RKO (cell line): ENCODE results near the gene ADGRD1.
A peak's percentile ranks its signal among the peaks of the same experiment; 100 is the strongest.
"Not testable (repeated sequence)": the region's sequence is repeated elsewhere in the genome, so short reads cannot be mapped to it uniquely, and the experiment has no call there.

Source experiments
- DNase-seq: peaks from one replicate; pipeline ENCODE4 v3.0.0-alpha.2; 2016; ENCODE audit warnings: low spot score

ADGRD1 gene

DNA sequence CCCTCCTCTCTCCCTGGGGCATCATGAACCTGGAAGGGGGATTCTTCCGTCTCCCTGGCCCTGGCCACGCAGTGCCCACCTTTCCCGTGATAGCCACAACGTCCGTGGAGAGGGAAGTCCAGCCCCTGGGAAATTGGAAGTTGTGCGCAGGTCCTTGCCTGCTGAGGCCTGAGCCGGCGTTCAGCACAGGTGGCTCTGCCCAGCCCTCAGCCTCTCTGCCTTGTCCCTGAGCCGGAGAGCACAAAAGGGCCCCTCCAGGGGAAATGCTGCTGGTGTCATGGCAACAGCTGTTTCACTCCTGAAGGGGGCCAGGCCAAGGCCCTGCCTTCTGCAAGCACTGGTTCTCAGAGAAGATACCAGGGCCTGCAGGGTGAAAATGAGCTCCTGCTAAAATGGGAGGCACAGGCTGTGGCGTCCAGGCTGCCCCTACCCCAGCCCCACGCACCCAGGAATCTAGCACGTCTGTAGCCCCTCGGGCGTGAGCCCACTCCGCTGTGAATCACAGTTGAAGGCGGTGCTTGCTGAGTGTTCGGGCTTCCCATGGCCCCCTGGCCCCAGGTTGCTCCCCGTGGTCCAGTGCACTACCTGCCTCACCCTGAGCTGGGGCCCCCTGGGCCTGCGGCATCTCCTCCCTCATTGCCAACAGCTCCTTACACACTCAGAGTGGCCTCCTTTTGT is 149.4 kb downstream of the ADGRD1 start:
- DNase-seq: no peak

DNA sequence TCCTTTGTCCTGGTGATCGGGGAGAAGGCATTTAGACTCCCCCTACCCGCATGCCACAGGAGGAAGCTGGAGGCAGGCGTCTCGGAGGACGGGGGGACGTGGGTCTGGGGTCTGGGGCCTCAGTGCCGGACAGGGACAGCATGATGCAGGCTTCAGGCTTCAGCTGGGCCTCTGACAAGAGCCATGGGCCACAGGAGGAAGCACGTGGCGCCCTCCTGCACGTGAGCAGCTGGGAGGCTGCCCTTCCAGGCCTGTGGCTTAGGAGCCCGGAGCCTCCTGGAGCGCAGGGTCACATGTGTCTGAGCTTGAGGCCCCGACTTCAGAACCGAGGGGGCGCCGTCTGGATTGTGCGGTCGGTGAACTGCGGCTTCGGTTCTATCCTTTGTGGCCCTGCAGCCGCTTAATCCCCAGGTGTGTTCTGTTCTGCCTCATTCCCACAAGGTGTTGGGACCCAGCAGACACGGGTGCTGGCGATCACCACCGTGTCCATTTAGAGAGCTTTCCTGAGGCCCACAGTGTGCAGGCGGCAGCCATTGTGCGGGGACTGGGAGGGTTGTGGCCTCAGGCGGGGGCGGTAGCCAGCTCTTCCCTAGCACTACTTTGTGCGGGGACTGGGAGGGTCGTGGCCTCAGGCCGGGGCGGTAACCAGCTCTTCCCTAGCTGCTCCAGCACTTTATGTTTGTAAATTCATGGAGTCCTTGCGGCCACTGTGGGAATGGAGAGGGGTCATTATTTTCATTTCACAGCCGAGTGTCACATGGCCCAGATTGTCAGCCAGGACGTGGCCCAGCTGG is 150.2 kb downstream of the ADGRD1 start:
- DNase-seq: no peak

DNA sequence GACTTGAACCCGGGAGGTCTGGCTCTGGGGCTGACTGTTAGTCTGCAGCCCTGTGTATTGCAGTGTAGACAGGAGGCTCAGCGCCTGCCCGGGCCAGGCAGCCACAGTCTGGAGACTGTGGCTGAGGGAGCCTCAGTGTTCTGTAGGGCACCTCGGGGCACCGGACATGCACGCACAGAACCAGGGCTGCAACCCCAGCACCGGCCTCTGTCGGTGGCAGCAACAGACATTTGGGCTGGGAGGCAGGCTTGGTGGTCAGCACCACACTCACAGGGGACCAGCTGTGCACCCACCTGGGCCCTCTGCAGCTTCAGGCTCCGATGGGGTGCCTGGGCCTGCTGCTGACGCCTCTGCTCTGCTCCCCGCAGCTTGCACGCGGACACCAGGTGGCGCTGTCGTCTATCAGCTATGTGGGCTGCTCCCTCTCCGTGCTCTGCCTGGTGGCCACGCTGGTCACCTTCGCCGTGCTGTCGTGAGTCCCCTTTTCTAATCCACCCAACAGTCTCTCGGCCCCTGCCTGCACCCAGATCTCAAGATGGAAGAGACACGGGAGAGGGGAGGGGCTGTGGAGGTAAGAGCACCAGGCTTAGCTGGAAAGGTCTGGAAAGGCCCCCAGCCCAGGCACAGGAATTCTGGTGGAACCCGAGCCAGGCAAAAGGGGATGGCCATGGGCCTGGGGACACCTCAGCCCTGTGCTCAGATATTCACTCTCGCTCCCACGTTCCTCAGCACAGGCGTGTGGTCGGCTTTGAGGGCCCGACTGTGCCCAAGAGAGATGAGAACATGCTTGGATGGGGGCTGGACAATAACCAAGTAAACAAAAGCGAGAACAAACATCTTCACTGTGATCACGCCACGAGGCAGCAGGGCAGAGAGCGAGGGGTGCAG is 151.0 kb downstream of the ADGRD1 start:
- DNase-seq: peak; percentile 71

DNA sequence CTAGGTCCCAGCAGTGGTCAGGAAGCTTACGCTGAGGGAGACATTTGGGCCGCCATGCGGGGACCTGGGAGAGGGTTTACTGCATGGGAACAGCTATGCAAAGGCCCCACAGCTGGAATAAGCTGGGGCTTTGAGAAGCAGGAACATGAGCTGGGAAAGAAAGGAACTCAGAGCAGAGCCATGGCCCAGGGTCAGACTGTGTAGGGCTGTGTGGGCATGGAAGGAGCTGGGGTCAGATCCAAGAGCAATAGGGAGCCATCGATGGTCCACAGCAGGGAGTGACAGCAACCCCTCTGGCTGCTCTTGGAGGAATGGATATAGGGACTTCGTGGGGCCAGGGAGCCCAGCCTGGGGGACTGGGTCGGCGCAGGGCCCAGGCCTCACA is 151.6 kb downstream of the ADGRD1 start:
- no peak for DNase-seq

DNA sequence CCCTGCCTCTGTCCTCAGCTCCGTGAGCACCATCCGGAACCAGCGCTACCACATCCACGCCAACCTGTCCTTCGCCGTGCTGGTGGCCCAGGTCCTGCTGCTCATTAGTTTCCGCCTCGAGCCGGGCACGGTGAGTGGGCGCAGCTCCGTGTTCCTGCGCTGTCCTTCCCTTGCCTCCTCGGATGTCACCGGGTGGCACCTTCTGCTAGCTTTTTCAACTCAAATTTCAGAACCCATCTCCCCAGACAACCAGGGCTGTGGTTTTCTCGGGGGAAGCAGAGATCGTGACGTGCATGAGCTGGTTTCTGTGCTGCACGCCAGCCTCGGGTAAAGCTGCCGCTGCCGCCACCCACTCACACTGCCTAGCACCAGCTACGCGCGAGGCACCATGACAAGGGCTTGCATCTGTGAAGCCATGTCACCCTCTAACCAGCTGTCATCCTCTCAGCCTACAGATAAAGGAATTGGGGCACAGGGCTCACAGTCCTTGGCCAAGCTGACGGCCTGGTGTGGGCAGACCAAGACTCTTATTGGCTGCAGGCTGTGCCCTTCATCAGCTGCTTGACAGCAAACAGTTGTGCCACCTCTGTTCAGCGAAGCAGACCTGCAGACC is 152.1 kb downstream of the ADGRD1 start:
- no peak for DNase-seq

DNA sequence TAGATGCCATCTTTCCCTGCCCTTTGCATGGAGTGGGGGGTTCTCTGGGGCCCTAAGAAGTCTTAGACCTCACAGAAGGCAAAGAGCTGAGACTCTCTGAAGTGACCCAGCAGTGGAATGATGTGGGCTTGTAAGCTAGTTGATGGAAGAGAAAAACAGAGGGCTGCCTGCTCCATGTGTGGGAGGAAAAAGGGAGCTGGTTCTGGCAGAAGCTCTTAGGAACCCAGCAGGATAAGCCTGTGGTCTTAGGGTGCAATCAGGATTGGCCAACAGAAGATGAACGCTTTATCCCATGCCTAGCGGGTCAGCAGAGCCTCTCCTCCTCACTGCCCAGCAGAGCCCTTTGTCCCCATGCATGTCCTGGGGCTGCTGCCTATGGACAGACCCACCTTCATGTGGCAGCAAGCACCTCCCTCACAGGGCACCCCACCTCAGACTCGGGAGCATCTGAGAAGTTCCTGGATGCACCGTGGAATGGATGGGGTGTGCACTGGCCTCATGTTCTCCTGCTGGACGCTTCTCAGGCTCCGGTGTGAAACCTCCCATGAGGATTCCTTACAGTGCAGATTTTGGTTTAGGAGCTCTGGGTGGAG is 152.7 kb downstream of the ADGRD1 start:
- DNase-seq: no peak

DNA sequence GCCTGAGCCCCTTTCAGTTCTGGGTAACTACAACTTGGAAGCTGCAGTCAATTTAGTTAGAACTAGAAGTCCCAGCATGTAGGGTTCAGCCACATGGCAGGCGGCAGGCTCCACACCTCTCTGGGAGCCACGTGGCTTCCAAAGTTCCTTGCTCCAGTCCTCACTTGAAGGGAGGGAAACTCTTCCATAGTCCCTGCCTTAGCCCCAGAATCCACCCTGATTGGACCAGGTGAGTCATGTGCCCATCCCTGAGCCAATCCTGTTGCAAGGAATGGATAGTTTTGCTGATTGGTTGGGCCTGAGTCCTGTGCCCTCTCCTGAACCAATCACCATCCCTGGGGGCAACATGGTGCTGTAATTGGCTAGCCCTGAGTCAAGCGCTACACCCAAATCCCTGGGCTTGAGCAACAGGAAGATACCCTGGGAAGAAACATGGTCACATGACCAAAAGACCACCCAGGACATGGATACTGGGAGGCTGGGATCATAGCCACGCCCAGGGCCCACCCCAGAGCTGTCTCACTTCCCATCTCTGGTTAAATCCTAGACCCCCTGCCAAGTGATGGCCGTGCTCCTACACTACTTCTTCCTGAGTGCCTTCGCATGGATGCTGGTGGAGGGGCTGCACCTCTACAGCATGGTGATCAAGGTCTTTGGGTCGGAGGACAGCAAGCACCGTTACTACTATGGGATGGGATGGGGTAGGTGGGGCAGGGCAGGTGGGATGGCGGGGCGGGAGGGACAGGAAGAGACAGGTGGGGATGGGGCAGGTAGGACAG is 154.7 kb downstream of the ADGRD1 start:
- no peak for DNase-seq

DNA sequence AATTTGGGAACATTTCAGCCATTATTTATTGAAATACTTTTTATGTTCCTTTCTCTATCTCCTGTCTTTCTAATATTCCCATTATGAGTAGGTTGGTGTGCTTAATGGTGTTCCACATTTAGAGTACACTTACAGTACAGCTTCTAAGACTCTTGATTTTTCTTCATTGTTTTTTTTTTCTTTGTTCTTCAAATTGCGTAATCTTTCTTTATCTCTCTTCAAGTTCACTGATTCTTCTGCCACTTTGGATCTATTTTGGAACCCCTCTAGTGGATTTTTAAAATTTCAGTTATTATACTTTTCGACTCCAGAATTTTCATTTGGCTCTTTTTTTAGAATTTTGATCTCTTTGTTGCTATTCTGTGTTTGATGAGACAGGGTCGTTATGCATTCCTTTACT is 157.7 kb downstream of the ADGRD1 start:
- DNase-seq: no peak

DNA sequence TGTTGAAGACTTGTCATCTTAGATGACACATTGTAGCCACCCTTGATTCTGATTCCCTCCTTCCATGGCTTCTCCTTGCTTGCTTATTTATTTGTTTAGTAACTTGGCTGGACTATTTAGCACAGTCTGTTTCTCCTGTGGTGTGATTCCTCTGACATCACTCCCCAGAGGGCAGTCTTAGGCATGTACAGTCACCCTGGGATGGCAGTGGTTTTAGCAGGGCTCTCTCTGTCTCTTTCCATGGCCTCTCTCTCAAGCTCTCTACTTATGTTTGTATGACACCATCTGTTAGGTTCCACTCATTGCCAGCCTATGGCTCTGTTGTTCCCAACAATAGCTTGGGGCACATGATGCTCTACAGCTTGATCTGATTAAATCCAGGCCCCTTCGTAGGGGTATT is 158.3 kb downstream of the ADGRD1 start:
- DNase-seq: no peak

DNA sequence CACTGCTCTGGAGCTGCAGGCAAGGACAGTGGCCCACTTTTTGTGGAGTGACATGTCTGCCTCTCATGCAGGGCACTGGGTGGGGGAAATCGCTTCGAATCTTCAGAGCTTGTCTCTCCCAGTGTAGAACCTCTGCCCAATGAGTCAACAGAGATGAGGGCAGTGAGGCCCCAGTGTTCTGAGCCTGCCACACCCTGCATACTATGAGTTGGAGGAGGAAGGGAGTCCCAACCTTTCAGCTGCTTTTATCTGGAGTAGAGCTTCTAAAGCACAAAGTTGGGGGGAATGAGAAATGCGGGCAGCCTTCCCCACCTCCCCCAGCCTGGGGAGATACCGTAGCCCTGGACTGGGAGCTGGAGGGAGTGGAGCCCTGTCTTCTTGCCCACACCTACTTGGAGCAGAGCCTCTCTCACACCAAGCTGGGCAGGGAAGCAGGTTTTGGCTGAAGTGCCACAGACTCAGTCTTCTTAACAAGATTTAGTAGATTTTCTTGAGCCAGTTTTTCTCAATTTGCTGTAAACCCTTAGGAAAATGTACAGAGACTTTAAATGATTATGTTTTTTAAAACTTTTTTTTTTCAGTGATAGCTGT is 159.1 kb downstream of the ADGRD1 start:
- DNase-seq: no peak

DNA sequence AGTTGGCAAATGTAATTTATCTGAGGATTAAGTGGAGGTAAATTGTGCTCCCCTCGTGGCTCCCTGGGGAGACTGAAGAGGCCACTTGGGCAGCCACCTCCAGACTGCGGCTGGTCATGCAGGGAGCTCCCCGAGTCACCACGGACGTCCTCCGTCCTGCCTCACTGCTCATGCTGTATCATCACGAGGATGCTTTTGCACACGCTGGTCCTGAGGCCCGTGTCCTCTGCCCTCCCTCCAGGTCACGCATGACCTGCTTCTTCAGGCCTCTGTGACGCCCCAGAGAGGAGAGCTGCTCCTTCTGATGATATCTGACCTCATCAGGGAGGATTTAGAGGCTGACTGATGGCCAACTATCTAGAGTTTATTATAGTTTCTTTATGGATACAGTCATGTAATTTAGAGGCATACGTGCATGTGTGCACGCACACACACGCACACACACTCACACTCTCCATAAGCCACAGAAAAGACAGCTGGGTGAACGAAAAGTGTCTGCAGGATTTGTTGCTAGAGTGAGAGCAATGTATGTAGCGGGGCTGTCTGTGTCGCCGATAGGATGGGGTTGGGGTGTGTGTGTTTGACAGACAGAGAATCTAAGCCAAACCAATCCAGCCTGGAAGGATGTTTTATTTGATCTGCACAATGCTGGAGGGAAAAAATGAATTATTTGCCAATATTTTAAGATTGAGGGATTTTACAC is 160.0 kb downstream of the ADGRD1 start:
- DNase-seq: no peak

DNA sequence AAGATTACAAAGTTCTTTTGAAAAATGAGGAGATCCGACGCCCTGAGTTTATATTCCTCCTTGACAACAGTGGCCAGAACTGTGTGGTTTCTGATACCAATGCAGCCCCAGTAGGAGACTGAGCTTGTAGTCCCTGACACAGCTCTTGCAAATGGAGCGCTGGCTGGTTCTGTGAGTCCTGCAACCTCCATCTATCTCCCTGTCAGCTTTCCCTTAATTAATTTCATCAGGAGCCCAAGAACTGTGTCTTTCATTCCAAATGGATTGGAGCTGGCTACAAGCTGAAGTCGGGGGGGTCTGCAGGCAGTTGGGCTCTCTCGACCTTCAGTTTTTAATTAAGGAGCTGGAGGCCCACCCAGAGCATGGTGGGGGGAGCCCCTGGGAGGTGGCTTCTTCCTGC is 160.6 kb downstream of the ADGRD1 start:
- no peak for DNase-seq

DNA sequence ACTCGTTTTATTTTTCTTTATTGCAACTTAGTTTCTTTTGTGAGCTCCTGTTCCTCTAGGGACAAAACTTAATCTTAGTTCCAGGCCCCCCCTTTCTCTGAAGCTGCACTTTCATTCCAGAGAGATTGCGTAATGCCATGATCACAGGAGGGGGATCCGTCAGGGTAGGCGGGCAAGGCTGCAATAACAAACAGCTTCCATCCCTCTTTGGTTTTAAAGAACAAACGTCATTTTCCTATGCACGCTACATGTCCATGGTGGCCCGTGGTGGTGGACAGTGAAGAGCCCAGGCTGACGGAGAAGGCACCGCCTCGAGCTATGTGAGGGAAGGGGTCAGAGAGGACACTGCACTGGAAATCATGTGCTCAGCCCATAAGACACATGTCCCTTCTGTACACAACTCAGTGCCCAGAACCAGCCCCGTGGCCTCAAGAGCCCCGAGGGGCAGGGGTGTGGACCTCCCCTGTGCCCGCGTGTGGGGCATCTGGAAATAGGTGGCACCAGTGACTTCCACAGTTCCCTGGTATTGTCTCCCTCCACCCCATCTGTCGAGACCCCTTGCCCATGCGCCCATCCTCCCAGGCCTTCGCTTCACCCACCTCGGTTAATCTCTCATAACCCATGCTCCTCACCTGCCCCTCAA is 161.4 kb downstream of the ADGRD1 start:
- DNase-seq: no peak

DNA sequence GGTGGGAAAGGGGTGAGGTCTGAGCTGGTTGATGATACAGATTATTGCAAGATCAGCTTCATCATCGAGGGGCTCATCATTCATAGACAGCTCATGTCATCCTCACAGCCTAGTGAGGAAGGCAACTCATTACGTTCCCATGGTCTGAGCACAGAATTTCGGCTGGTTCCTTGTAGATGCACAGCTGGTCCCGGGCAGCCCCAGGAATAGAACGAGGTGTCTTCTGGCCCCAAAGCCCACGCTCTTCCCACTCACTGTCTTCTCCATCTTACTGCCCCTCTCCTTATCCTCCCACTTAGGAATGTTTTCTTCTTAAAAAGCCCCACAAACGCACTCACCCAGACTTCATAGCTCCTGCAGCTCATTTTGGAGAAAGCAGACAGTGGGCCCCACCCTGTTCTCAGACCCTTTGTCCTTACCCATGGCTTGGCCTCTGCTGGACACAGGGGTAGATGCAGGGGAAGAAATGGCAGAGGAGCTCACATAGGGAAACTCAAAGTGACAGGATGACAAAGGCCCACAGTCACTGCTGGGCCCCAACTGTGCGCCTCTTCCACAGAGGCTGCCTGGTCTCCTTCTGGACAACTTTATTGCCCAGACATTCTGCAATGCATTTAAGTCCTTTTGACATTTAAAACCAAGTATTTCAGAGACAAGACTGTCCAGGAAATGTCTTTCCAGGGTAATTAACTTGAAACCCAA is 162.2 kb downstream of the ADGRD1 start:
- no peak for DNase-seq

DNA sequence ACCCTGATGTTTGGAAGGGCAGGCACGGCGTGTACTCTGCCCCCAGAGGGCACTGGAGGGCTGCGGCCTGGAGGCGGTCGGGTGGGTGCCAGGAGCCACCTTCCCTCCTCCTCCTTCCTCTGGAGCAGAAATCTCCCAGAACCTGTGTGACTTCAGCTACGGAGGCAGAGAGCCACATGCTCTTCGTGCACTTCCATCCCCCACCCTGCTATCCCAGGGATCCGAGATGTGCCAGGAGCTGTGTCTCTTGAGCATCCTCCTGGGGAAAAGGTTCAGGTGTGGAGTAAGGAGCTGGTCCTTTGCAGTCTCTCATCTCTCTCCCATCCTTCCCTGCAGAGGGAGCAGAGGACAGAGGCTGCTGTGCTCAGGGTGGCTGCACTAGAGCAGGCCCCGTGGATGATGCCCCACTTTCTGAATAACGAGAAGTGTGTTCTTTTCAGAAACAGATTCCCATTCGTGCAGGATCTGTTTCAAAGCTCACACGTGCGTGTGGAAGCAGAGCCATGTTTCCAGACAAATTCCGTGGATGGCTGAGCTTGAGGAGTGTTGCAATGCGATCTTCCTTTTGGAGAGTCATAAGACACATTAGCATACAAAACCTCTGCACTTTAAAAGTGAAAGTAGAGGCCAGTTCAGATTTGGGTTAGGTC is 162.9 kb downstream of the ADGRD1 start:
- DNase-seq: peak; percentile 31

DNA sequence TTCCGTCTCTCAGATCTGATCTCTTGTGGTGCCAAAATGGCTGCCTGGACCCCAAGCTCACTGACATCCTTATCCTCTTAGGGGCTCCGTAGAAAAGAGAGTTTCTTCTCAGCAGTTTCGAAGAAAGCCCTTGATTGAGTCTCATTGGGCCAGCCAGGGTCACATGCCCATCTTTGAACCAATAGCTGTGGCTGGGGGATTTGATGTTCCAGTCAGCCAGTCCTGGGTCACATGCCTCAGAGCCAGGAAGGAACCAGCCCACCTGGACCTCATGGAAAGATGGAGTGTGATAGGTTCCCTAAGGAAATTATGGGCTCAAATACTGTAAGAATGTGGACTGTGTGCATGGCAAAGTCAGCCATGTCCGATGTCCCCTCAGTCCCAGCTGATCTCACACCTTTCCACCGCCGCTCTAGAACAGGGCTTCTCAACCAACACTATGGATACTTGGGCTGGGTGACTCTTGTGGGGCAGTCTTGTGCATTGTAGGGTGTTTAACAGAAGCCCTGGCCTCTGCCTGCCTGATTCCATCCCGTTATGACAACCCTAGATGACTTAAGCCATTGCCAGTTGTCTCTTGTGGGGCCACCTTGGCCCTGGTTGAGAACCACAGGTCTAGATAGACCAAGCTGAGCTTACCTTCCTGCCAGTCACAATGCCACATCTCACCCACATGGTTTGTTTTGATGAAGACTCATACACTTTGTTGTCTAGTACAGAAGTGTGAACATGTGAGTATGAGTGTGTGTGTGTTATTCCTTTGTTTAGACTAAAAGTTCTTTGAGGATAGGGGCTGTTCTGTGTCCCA is 163.9 kb downstream of the ADGRD1 start:
- no peak for DNase-seq

DNA sequence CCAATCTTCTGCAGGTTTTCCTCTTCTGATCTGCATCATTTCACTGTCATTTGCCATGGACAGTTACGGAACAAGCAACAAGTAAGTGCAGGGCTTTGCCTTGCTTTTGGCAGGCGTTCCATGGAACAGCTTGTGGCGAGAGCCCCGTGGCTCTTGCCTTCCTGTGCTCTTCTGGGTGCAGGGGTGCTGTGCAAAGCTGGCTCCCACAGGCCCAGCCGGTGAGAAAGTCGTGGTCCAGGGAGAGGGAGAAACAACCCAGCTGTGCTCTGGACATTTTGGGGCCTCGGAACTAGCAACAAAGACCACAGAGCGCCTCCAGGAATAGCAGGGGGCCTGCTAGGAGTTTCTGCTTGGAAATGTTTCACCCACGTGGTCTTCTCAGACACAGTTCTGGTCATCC is 164.7 kb downstream of the ADGRD1 start:
- DNase-seq: no peak

DNA sequence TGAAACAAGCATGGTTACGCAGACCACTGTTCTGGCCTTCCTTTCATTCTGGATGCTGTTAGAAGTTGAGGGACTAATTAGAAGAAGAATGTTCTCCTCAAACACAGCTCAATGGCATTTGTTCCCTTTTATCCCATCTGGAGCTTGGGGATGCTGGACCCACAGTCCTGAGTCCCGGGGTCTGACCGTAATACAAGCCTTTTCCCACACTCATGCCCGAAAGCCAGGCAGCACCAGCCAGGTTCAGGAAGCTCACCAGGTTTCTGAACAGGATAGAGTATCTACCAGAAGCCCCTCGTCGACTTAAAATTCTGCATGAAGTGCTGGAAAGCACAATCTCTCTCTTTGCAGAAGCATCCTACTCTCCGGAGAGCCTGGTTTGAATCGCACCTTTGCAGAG is 165.6 kb downstream of the ADGRD1 start:
- not testable (repeated sequence) for DNase-seq
